GM21717 (cell line): ENCODE data around the gene XPO4.
A peak's percentile ranks its signal among the peaks of the same experiment; 100 is the strongest.
"Not testable (repeated sequence)": the region's sequence is repeated elsewhere in the genome, so short reads cannot be mapped to it uniquely, and the experiment has no call there.

Experiments
- ATAC-seq: cut with Tn5 transposase; IDR thresholded peaks from one replicate; pipeline ENCODE4 v1.9.1; 2021; ENCODE audit warnings: mild to moderate bottlenecking, moderate library complexity; ENCODE audit not compliant: unreplicated experiment

XPO4 gene

GRCh38 chr13:20902438-20903163 is at the start of gene XPO4:
XPO4 (minus strand) TSS chr13:20902746; CDS start chr13:20902738, 8 bp downstream.
- peak; percentile 93 for ATAC-seq

GRCh38 chr13:20948001-20948400 is 45.5 kb upstream of the XPO4 start:
- ATAC-seq: not testable (repeated sequence)

- ATAC-seq: no peak
Measured at GRCh38 chr13:20945952-20946383, 43.4 kb upstream of the XPO4 start.

GRCh38 chr13:20942938-20943559 is 40.5 kb upstream of the XPO4 start:
- ATAC-seq: no peak

- not testable (repeated sequence) for ATAC-seq
Measured at GRCh38 chr13:20940511-20940910, 38.0 kb upstream of the XPO4 start.

GRCh38 chr13:20940083-20940482 is 37.5 kb upstream of the XPO4 start:
- ATAC-seq: no peak

- ATAC-seq: no peak
Measured at GRCh38 chr13:20939662-20940061, 37.1 kb upstream of the XPO4 start.

- ATAC-seq: no peak
Measured at GRCh38 chr13:20938302-20938701, 35.8 kb upstream of the XPO4 start.

GRCh38 chr13:20927596-20928257 is 25.2 kb upstream of the XPO4 start:
- no peak for ATAC-seq

- ATAC-seq: not testable (repeated sequence)
Measured at GRCh38 chr13:20925395-20925790, 22.8 kb upstream of the XPO4 start.

- no peak for ATAC-seq
Measured at GRCh38 chr13:20924758-20925394, 22.3 kb upstream of the XPO4 start.

- ATAC-seq: no peak
Measured at GRCh38 chr13:20923272-20923671, 20.7 kb upstream of the XPO4 start.

- no peak for ATAC-seq
Measured at GRCh38 chr13:20921572-20921971, 19.0 kb upstream of the XPO4 start.

GRCh38 chr13:20915676-20916075 is 13.1 kb upstream of the XPO4 start:
- not testable (repeated sequence) for ATAC-seq

- no peak for ATAC-seq
Measured at GRCh38 chr13:20911037-20911436, 8.5 kb upstream of the XPO4 start.

GRCh38 chr13:20908714-20909497 is 6.4 kb upstream of the XPO4 start:
- no peak for ATAC-seq

- ATAC-seq: no peak
Measured at GRCh38 chr13:20904908-20905307, 2.4 kb upstream of the XPO4 start.

GRCh38 chr13:20903164-20903475 is 574 bp upstream of the XPO4 start:
- no peak for ATAC-seq

- ATAC-seq: peak; percentile 34
Measured at GRCh38 chr13:20901668-20902437, 693 bp downstream of the XPO4 start.

GRCh38 chr13:20894245-20894644 is 8.3 kb downstream of the XPO4 start:
- no peak for ATAC-seq
